Activated CD8-positive, alpha-beta T cell treated with anti-CD3 and anti-CD28 coated beads, Interleukin-2, amount 10 ng/mL, durations not matched to agents 7 days and 5 days (primary cell): Measurements from ENCODE around the gene MCMBP. TPM values are rescaled to one million over a fixed set of nuclear protein-coding genes. Genes with fewer than 3 reads are reported as not detected.

Experiments
- ATAC-seq: fragments of 150-1000 bp; cut with Tn5 transposase; one replicate; pipeline ENCODE4 v1.10.0; 2021; ENCODE audit warnings: moderate library complexity
- CTCF ChIA-PET: fragments of 350-600 bp; sonication (Branson Sonifier 250); formaldehyde crosslinking; loops from one replicate; lab custom pipeline; 2021; ENCODE audit warnings: antibody characterized with exemption; lab: Charles Lee
- POLR2A ChIA-PET: fragments of 350-600 bp; sonication (Branson Sonifier 250); formaldehyde crosslinking; loops from one replicate; lab custom pipeline; 2021; ENCODE audit warnings: antibody characterized with exemption; lab: Charles Lee
- DNase-seq: peaks from one replicate; pipeline ENCODE4 v3.0.0-alpha.2; 2020
- H3K27ac Mint-ChIP-seq: one replicate; pipeline ENCODE4 v1.8.0; 2021; ENCODE audit warnings: mild to moderate bottlenecking, mixed read lengths
- H3K27me3 Mint-ChIP-seq: one replicate; pipeline ENCODE4 v1.8.0; 2021; ENCODE audit warnings: low read depth, mixed read lengths
- H3K36me3 Mint-ChIP-seq: one replicate; pipeline ENCODE4 v1.8.0; 2021; ENCODE audit warnings: low read depth, mixed read lengths
- H3K4me1 Mint-ChIP-seq: one replicate; pipeline ENCODE4 v1.8.0; 2021; ENCODE audit warnings: low read depth, mixed read lengths
- H3K4me3 Mint-ChIP-seq: one replicate; pipeline ENCODE4 v1.8.0; 2021; ENCODE audit warnings: mild to moderate bottlenecking, mixed read lengths
- H3K9me3 Mint-ChIP-seq: one replicate; pipeline ENCODE4 v1.8.0; 2022; ENCODE audit warnings: mixed read lengths; ENCODE audit not compliant: insufficient read depth
- total RNA-seq, 2 experiments: library from RNA; stranded (reverse); gene quantifications; one replicate each; pipeline ENCODE4 v1.2.3, GENCODE V29; 2021

The MCMBP gene
- total RNA-seq, 2 experiments from 2014 or later: 95.2 to 95.9 TPM

DNA sequence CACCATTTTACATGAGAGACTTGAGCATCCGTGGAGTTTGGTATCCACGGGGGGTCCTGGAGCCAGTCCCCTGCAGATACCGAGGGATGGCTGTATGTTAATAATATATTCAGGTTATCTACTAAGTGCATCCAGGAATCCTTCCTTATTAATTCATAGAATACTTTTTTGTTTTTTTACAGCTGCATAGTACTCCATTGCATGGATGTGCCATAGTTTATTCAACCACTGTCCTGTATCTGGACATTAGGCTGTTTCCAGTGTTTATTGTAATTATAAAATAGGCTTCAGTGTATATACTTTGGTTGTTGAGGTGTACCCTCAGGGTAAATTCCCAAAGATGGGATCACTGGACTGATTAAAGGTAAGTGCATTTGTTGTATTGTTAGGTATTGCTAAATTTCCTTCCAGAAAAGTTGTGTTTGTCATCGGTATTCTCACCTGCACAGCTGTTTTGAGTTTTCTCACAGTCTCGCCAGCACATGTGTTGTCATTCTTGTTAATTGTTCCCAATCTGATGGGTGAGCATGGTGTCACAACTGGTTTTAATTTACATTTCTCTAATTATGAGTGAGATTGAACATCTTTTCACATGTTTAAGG, 91.7 kb downstream of the MCMBP start:
- H3K4me1 Mint-ChIP-seq: peaks cover 28% of the 10 kb centered on the region
- no peak overlapping the region for H3K27ac Mint-ChIP-seq
- no peaks in the 10 kb centered on the region for H3K9me3 Mint-ChIP-seq
- H3K36me3 Mint-ChIP-seq: peaks cover 3% of the 10 kb centered on the region
- ATAC-seq (no peak), DNase-seq (no peak)
- H3K27me3 Mint-ChIP-seq: no peaks in the 10 kb centered on the region
- POLR2A ChIA-PET: no interaction called here
- H3K4me3 Mint-ChIP-seq: no peak overlapping the region
- CTCF ChIA-PET: interaction anchor here (0.9 to 1.8 kb wide), 2 partner anchors 30 to 94 kb away, joined by 3 to 6 read pairs; no protein-coding TSS in a partner anchor

Other genes starting within 250 kb of the MCMBP start
- 10 to 100 TPM; 14.2 to 14.7 TPM for gene BAG3, start 221.5 kb downstream of the MCMBP start, total RNA-seq
- 10 to 100 TPM; 15.9 to 17.6 TPM for gene INPP5F, start 146.8 kb downstream of the MCMBP start, total RNA-seq
- 10 to 100 TPM; 53.8 to 58.9 TPM for gene SEC23IP, start 19.9 kb upstream of the MCMBP start, total RNA-seq